Measurements from ENCODE around the gene CHSY1. TPM values are rescaled to one million over a fixed set of nuclear protein-coding genes. Genes with fewer than 3 reads are reported as not detected.

Gene CHSY1
- total RNA-seq, 1 donor from 2014 or later: 23.3 TPM

DNA sequence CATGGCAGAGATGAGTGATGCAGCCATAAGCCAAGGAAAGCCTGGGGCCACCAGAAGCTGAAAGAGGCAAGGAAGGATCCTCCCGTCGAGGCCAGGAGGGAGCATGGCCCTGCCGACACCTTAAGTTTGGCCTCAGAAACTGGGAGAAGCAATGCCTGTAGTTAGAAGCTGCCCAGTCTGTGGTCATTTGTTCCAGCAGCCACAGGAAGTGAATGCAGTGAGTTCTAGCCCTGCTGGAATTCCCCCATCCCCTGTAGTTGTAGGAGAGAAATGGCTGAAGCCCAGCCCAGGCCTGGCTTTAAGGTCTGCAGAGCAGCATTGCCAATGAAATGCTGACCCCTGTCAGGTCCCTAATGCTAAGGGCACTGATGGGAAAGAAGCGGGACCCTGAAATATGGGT, 12.2 kb upstream of the CHSY1 start:
- H3K27ac Mint-ChIP-seq: no peak overlapping the region
- no peaks in the 10 kb centered on the region for H3K79me2 ChIP-seq (ENCODE audit: low read depth)

GRCh38 chr15:101262551-101262950, 10.7 kb upstream of the CHSY1 start:
- Histone ChIP-seq H3K4me1 (no peaks in the 10 kb centered on the region), H2AFZ (replicated peaks) (no peak overlapping the region), H3K9ac (no peak overlapping the region), H4K20me1 (ENCODE audit: low read depth) (no peaks in the 10 kb centered on the region), H3F3A (ENCODE audit: low read depth) (no peaks in the 10 kb centered on the region), H3K4me2 (no peak overlapping the region), H3K27ac (no peak overlapping the region), H3K4me3 (no peak overlapping the region), H3K79me2 (ENCODE audit: low read depth) (no peaks in the 10 kb centered on the region), H3K9me3 (ENCODE audit: low read depth) (no peaks in the 10 kb centered on the region), H3K27me3 (no peaks in the 10 kb centered on the region), H3K36me3 (no peaks in the 10 kb centered on the region)
- Mint-ChIP-seq H3K27ac (no peak overlapping the region), H3K4me1 (peaks cover 15% of the 10 kb centered on the region), H3K27me3 (ENCODE audit: insufficient read depth, low read depth) (peaks cover 5% of the 10 kb centered on the region), H3K9me3 (no peaks in the 10 kb centered on the region), H3K36me3 (no peaks in the 10 kb centered on the region), H3K4me3 (no peak overlapping the region)
- DNase-seq (ENCODE audit: low spot score): no peak
- TF ChIP-seq EZH2 (IDR thresholded peaks at IDR 0.05): no peak
- TF ChIP-seq, protein P1, sequence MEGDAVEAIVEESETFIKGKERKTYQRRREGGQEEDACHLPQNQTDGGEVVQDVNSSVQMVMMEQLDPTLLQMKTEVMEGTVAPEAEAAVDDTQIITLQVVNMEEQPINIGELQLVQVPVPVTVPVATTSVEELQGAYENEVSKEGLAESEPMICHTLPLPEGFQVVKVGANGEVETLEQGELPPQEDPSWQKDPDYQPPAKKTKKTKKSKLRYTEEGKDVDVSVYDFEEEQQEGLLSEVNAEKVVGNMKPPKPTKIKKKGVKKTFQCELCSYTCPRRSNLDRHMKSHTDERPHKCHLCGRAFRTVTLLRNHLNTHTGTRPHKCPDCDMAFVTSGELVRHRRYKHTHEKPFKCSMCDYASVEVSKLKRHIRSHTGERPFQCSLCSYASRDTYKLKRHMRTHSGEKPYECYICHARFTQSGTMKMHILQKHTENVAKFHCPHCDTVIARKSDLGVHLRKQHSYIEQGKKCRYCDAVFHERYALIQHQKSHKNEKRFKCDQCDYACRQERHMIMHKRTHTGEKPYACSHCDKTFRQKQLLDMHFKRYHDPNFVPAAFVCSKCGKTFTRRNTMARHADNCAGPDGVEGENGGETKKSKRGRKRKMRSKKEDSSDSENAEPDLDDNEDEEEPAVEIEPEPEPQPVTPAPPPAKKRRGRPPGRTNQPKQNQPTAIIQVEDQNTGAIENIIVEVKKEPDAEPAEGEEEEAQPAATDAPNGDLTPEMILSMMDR (IDR thresholded peaks at IDR 0.05): no peak
- no peak for TF ChIP-seq EZH2phosphoT487 (IDR thresholded peaks at IDR 0.05)

More for the DNA sequence above, 12.2 kb upstream of the CHSY1 start:
- H3K4me1 Mint-ChIP-seq: peaks cover 3% of the 10 kb centered on the region
- Histone ChIP-seq H4K20me1 (ENCODE audit: low read depth) (no peaks in the 10 kb centered on the region), H3K4me3 (no peak overlapping the region), H3K27ac (no peak overlapping the region), H3K4me2 (no peak overlapping the region), H3K9me3 (ENCODE audit: low read depth) (no peaks in the 10 kb centered on the region), H3K27me3 (no peaks in the 10 kb centered on the region), H3K4me1 (no peaks in the 10 kb centered on the region), H3K36me3 (no peaks in the 10 kb centered on the region), H2AFZ (replicated peaks) (no peak overlapping the region), H3K9ac (no peak overlapping the region), H3F3A (ENCODE audit: low read depth) (no peaks in the 10 kb centered on the region)
- no peaks in the 10 kb centered on the region for H3K9me3 Mint-ChIP-seq
- H3K4me3 Mint-ChIP-seq: no peak overlapping the region
- H3K36me3 Mint-ChIP-seq: peaks cover 3% of the 10 kb centered on the region
- H3K27me3 Mint-ChIP-seq (ENCODE audit: insufficient read depth, low read depth): peaks cover 2% of the 10 kb centered on the region
- no peak for DNase-seq (ENCODE audit: low spot score)
- no peak for TF ChIP-seq EZH2 (IDR thresholded peaks at IDR 0.05)
- TF ChIP-seq EZH2phosphoT487 (IDR thresholded peaks at IDR 0.05): no peak
- TF ChIP-seq, protein P1 (IDR thresholded peaks at IDR 0.05): no peak

- Histone ChIP-seq H3F3A (ENCODE audit: low read depth) (peaks cover 15% of the 10 kb centered on the region), H3K27me3 (no peaks in the 10 kb centered on the region), H2AFZ (replicated peaks) (no peak overlapping the region), H3K79me2 (ENCODE audit: low read depth) (no peaks in the 10 kb centered on the region), H3K9ac (no peak overlapping the region), H3K36me3 (no peaks in the 10 kb centered on the region), H3K4me1 (peaks cover 15% of the 10 kb centered on the region), H3K4me2 (no peak overlapping the region), H3K4me3 (no peak overlapping the region), H3K9me3 (ENCODE audit: low read depth) (no peaks in the 10 kb centered on the region), H3K27ac (no peak overlapping the region), H4K20me1 (ENCODE audit: low read depth) (no peaks in the 10 kb centered on the region)
- DNase-seq (ENCODE audit: low spot score): peak; percentile 75
- Mint-ChIP-seq H3K4me3 (peak overlapping the region; percentile 44), H3K4me1 (peaks cover 23% of the 10 kb centered on the region), H3K27ac (peak overlapping the region; percentile 27), H3K36me3 (no peaks in the 10 kb centered on the region), H3K9me3 (no peaks in the 10 kb centered on the region), H3K27me3 (ENCODE audit: insufficient read depth, low read depth) (peaks cover 5% of the 10 kb centered on the region)
- TF ChIP-seq EZH2 (IDR thresholded peaks at IDR 0.05): no peak
- TF ChIP-seq, protein P1 (IDR thresholded peaks at IDR 0.05): peak; percentile 94
These were observed 6.6 kb upstream of the CHSY1 start for GRCh38 chr15:101258238-101259144.

Data from neural progenitor cell (in vitro differentiated cells).